ENCODE results near the gene SYK. TPM values are rescaled to one million over a fixed set of nuclear protein-coding genes. Genes with fewer than 3 reads are reported as not detected.

The SYK gene
- total and polyA plus RNA-seq, 2 of the 13 experiments (the other 11 are each of a cell fraction or from before 2014, with no cell fraction given), result not detected

GRCh38 chr9:90815183-90815943 lies 13.7 kb downstream of the SYK start:
- no TSS peak for BruUV-seq (replicated peaks)
- intact Hi-C loops (cut with micrococcal nuclease; ENCODE audit: unreplicated experiment), result no loop called here
- Histone ChIP-seq H3K9ac (ENCODE audit: insufficient read depth, low read depth, low read length) (no peak overlapping the region), H3K4me2 (ENCODE audit: low read depth, low read length) (no peak overlapping the region), H3K9me3 (ENCODE audit: low read length) (no peaks in the 10 kb centered on the region), H3K4me3 (replicated peaks in 1 of 3; ENCODE audit: insufficient read depth in 1 of 3, low read depth in 2 of 3, low read length in 3 of 3) (no peak overlapping the region), H2AFZ (ENCODE audit: low read length) (no peak overlapping the region), H3K27ac (ENCODE audit: extremely low read length, insufficient read depth, low read length) (no peak overlapping the region), H3K79me2 (ENCODE audit: insufficient read depth, low read length) (no peaks in the 10 kb centered on the region), H4K20me1 (ENCODE audit: insufficient read depth, low read length) (no peaks in the 10 kb centered on the region), H3K27me3 (ENCODE audit: control insufficient read depth in 1 of 2, insufficient read depth in 2 of 2, low read length in 2 of 2) (peaks cover 0 to 4% of the 10 kb centered on the region in 2 experiments; a peak in 1 of 5 replicates), H3K36me3 (replicated peaks in 1 of 2; ENCODE audit: control insufficient read depth in 1 of 2, insufficient read depth in 2 of 2, low read length in 2 of 2) (no peaks in the 10 kb centered on the region), H3K4me1 (ENCODE audit: insufficient read depth, low read length) (no peaks in the 10 kb centered on the region)
- CTCF ChIA-PET (ENCODE audit: low intra/inter-chr PET ratio, low total read pairs), result no interaction called here
- 31% methylated on average over 12 of the region's 13 CpGs for WGBS (ENCODE audit: low lambda C conversion rate)
- DNase-seq (ENCODE audit: low spot score) (no peak), ATAC-seq (no peak), FAIRE-seq (no peak)
- TF ChIP-seq ZXDC (CRISPR knock-in tag; IDR thresholded peaks at IDR 0.05), result no peak
- TF ChIP-seq SIX1 (CRISPR knock-in tag; IDR thresholded peaks at IDR 0.05; ENCODE audit: borderline replicate concordance), result no peak
- TF ChIP-seq ZNF607 (CRISPR knock-in tag; IDR thresholded peaks at IDR 0.05; ENCODE audit: borderline replicate concordance), result no peak
- TF ChIP-seq NPAS2 (CRISPR knock-in tag; IDR thresholded peaks at IDR 0.05; ENCODE audit: borderline replicate concordance), result no peak
- POLR2A ChIA-PET, result no interaction called here
- in situ Hi-C loops (cut with HindIII; ENCODE audit: extremely low pct_ligation_motif_present, low pct_unique_long_range_greater_than_20kb), result no loop called here

GRCh38 chr9:90815944-90816357 lies 14.3 kb downstream of the SYK start:
- H3K79me2 ChIP-seq (ENCODE audit: insufficient read depth, low read length), result no peaks in the 10 kb centered on the region
- no peaks in the 10 kb centered on the region for H3K9me3 ChIP-seq (ENCODE audit: low read length)
- ChIA-PET CTCF (ENCODE audit: low intra/inter-chr PET ratio, low total read pairs) (no interaction called here), POLR2A (no interaction called here)
- ATAC-seq, result no peak
- no peaks in the 10 kb centered on the region for H4K20me1 ChIP-seq (ENCODE audit: insufficient read depth, low read length)
- intact Hi-C loops (cut with micrococcal nuclease; ENCODE audit: unreplicated experiment) (no loop called here), in situ Hi-C loops (cut with HindIII; ENCODE audit: extremely low pct_ligation_motif_present, low pct_unique_long_range_greater_than_20kb) (no loop called here)
- FAIRE-seq, result no peak
- H3K27me3 ChIP-seq (ENCODE audit: control insufficient read depth in 1 of 2, insufficient read depth in 2 of 2, low read length in 2 of 2), result no peaks in the 10 kb centered on the region
- H3K9ac ChIP-seq (ENCODE audit: insufficient read depth, low read depth, low read length), result no peak overlapping the region
- H3K4me3 ChIP-seq (replicated peaks in 1 of 3; ENCODE audit: insufficient read depth in 1 of 3, low read depth in 2 of 3, low read length in 3 of 3), result no peak overlapping the region
- DNase-seq (ENCODE audit: low spot score), result no peak
- H3K36me3 ChIP-seq (replicated peaks in 1 of 2; ENCODE audit: control insufficient read depth in 1 of 2, insufficient read depth in 2 of 2, low read length in 2 of 2), result no peaks in the 10 kb centered on the region
- WGBS (ENCODE audit: low lambda C conversion rate), result 63% methylated on average over 4 of the region's 4 CpGs
- TF ChIP-seq E2F1 (CRISPR knock-in tag; IDR thresholded peaks at IDR 0.05), result no peak
- TF ChIP-seq CSRNP2 (CRISPR knock-in tag; conservative IDR thresholded peaks at IDR 0.05; ENCODE audit: low read depth), result no peak
- TF ChIP-seq TBP (CRISPR knock-in tag; IDR thresholded peaks at IDR 0.05), result no peak
- no peak for TF ChIP-seq ZNF251 (CRISPR knock-in tag; IDR thresholded peaks at IDR 0.05)
- no peak for TF ChIP-seq FOSL2 (CRISPR knock-in tag; IDR thresholded peaks at IDR 0.05)
- no peak for TF ChIP-seq HOXA9 (CRISPR knock-in tag; IDR thresholded peaks at IDR 0.05; ENCODE audit: borderline replicate concordance)
- no peak overlapping the region for H2AFZ ChIP-seq (ENCODE audit: low read length)
- no peaks in the 10 kb centered on the region for H3K4me1 ChIP-seq (ENCODE audit: insufficient read depth, low read length)
- H3K4me2 ChIP-seq (ENCODE audit: low read depth, low read length), result no peak overlapping the region
- no TSS peak for BruUV-seq (replicated peaks)
- no peak overlapping the region for H3K27ac ChIP-seq (ENCODE audit: extremely low read length, insufficient read depth, low read length)
